ENCODE measurements around the gene C15orf61. TPM values are rescaled to one million over a fixed set of nuclear protein-coding genes. Genes with fewer than 3 reads are reported as not detected.

C15orf61 gene
- total RNA-seq, 1 donor from 2014 or later: 13.6 TPM

- intact Hi-C loops (cut with micrococcal nuclease): no loop called here
- no peak for DNase-seq
- ATAC-seq: peak; percentile 57
Measured at GRCh38 chr15:67548236-67548852, 27.4 kb downstream of the C15orf61 start.

- intact Hi-C loops (cut with micrococcal nuclease): no loop called here
Measured at GRCh38 chr15:67548862-67549651, 28.1 kb downstream of the C15orf61 start.

GRCh38 chr15:67549736-67550135 is 28.8 kb downstream of the C15orf61 start:
- no peak for DNase-seq
- no peak for ATAC-seq
- intact Hi-C loops (cut with micrococcal nuclease): no loop called here

More at GRCh38 chr15:67548862-67549651, 28.1 kb downstream of the C15orf61 start:
- DNase-seq: peak; percentile 49
- peak; percentile 86 for ATAC-seq

GRCh38 chr15:67550522-67550921 is 29.6 kb downstream of the C15orf61 start:
- intact Hi-C loops (cut with micrococcal nuclease): no loop called here
- ATAC-seq (peak; percentile 74), DNase-seq (no peak)

- no peak for DNase-seq
- intact Hi-C loops (cut with micrococcal nuclease): no loop called here
- ATAC-seq: no peak
Measured at GRCh38 chr15:67551207-67551743, 30.3 kb downstream of the C15orf61 start.

- DNase-seq (no peak), ATAC-seq (no peak)
- intact Hi-C loops (cut with micrococcal nuclease): no loop called here
Measured at GRCh38 chr15:67554580-67554979, 33.6 kb downstream of the C15orf61 start.

GRCh38 chr15:67556976-67557570 is 36.1 kb downstream of the C15orf61 start:
- no peak for DNase-seq
- no peak for ATAC-seq
- intact Hi-C loops (cut with micrococcal nuclease): no loop called here

GRCh38 chr15:67558502-67558901 is 37.6 kb downstream of the C15orf61 start:
- intact Hi-C loops (cut with micrococcal nuclease): no loop called here
- DNase-seq (no peak), ATAC-seq (no peak)

GRCh38 chr15:67559158-67559557 is 38.2 kb downstream of the C15orf61 start:
- no peak for ATAC-seq
- no peak for DNase-seq
- intact Hi-C loops (cut with micrococcal nuclease): no loop called here

GRCh38 chr15:67559576-67559975 is 38.6 kb downstream of the C15orf61 start:
- ATAC-seq: no peak

GRCh38 chr15:67560320-67560719 is 39.4 kb downstream of the C15orf61 start:
- ATAC-seq (no peak), DNase-seq (no peak)
- intact Hi-C loops (cut with micrococcal nuclease): no loop called here

More at GRCh38 chr15:67559576-67559975, 38.6 kb downstream of the C15orf61 start:
- DNase-seq: no peak
- intact Hi-C loops (cut with micrococcal nuclease): no loop called here

GRCh38 chr15:67563092-67563491 is 42.2 kb downstream of the C15orf61 start:
- ATAC-seq: no peak
- DNase-seq: no peak
- intact Hi-C loops (cut with micrococcal nuclease): no loop called here

- DNase-seq (no peak), ATAC-seq (no peak)
- intact Hi-C loops (cut with micrococcal nuclease): no loop called here
Measured at GRCh38 chr15:67564021-67564967, 43.4 kb downstream of the C15orf61 start.

GRCh38 chr15:67564968-67565345 is 44.0 kb downstream of the C15orf61 start:
- intact Hi-C loops (cut with micrococcal nuclease): no loop called here
- no peak for ATAC-seq
- no peak for DNase-seq

- ATAC-seq (peak; percentile 75), DNase-seq (no peak)
- intact Hi-C loops (cut with micrococcal nuclease): no loop called here
Measured at GRCh38 chr15:67569668-67570067, 48.7 kb downstream of the C15orf61 start.

GRCh38 chr15:67570875-67571647 is 50.1 kb downstream of the C15orf61 start:
- intact Hi-C loops (cut with micrococcal nuclease): no loop called here
- no peak for DNase-seq
- no peak for ATAC-seq

- intact Hi-C loops (cut with micrococcal nuclease): no loop called here
- DNase-seq (no peak), ATAC-seq (no peak)
Measured at GRCh38 chr15:67571648-67572415, 50.9 kb downstream of the C15orf61 start.

GRCh38 chr15:67573194-67573593 is 52.3 kb downstream of the C15orf61 start:
- DNase-seq: no peak
- intact Hi-C loops (cut with micrococcal nuclease): no loop called here
- no peak for ATAC-seq

Data from left ventricle myocardium superior (tissue), 1 donor.